Measurements from ENCODE around the gene LYZL6. TPM values are rescaled to one million over a fixed set of nuclear protein-coding genes. Genes with fewer than 3 reads are reported as not detected.

Gene LYZL6, protein sequence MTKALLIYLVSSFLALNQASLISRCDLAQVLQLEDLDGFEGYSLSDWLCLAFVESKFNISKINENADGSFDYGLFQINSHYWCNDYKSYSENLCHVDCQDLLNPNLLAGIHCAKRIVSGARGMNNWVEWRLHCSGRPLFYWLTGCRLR
- not detected in 5 replicates for total RNA-seq (2022; extraction: Qiagen RNA extraction; ENCODE audit: low read depth)

DNA sequence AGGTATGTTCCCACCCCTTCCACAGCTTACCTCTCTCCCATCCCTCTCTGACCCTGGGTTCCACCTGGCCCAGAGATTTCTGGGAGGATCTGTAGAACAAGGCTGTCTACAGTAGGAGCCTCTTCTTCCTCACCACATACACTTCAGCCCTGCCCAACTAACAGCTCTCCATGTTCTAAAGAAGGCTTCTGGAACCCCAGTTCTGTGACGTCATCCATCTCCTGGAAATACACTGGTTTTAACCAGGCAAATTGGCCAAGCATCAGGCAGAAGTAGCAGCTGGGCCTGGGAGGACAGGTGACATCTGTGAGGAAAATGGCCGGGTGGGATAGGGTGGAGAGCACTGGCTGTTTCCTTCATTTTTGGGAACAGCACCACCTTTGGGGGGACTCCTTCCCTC lies at the start of gene LYZL6:
Gene LYZL6 (minus strand): TSS at position 177 of the 400 bp plus-strand sequence. CDS start 4,357 bp downstream, outside the sequence.

DNA sequence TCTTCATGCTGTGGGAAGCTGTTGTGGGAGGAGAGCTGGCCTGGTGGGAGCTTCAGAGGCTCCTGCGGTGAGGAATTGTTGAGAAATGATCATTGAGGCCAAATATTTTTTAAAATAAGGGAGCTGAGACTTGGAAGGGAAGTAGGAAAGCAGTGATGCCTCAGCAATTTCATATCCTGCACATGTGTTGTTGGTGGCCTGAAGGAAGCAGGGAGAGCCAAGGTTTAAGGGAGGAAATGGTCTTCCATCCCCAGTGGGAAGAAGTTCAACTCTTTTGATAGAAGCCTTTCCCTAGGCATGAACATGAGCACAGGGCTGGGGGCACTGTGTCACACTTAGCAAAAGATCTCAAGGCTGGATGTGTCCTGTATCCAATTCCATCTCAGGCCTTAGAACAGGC lies 43.1 kb upstream of the LYZL6 start, which contains the start of gene CCL14:
Gene CCL14 (minus strand): TSS at position 87 of the 400 bp plus-strand sequence. CDS start 80 bp downstream, at position 7.

DNA sequence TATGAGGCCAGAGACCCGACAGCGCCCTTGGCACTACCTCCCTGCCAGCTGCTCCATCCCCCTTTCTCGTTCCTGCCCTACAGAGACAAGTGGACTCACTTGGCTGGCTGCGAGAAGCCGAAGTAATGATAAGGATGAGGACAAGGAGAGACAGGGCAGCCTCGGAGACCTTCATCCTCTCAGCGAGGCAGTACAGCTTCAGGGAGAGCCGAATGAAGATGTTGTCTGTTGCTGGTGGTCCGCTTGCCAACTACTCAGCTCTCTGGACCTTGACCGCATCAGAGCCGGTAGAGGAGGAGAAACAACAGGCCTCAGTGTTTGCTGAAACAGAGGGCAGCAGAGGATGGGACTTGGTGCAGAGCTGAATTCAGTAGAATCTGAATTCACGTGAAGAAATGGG lies 37.7 kb upstream of the LYZL6 start, which contains the start of gene CCL16:
Gene CCL16 (minus strand): TSS at position 252 of the 400 bp plus-strand sequence. CDS start 77 bp downstream, at position 175.

DNA sequence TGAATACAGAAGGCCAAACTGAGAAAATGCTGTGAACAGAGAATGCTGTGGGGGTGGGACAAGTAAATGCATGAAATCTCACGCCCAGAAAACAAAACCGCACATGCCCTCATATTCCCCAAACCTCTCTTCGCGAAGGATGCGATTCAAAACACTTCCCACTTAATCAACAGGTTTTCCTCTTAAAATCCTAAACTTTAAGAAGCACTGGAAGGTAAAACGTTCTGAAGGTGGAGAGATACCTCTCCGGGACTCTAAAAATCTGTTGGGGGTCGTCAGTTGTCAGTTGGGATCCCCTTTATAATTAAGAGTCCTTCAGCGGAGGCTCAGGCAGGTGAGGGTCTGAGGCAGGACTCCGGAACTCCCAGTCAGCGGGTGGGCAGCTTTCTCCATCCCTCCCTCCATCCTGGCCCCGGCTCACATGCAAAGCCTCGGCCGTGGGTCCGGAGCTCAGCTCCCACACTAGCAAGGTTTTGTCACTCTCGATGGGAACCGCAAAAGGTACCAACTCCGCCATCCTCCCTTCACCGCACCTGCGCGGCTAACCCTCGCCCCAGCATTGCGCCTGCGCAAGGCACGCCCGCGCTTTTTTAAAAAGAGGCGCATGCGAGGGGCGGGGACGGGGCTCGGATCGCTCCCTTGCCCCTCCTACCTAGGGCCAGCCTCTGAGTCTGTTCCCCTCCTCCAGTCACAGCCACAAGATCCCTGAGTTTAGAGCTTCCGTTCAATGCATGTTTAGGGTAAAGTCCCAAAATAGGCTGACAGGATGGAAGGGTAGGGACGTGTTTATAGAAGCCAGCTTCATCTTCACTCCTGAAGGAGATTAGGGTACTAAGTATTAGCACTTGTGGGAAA lies 13.1 kb downstream of the LYZL6 start, which contains the start of gene RDM1:
Gene RDM1 (minus strand): TSS at position 563 of the 855 bp plus-strand sequence. CDS start 46 bp downstream, at position 517.

Other genes starting within 250 kb of the LYZL6 start
- gene RASL10B, start 212.1 kb downstream of the LYZL6 start, total RNA-seq (2022; extraction: Qiagen RNA extraction; ENCODE audit: low read depth), result 0.09 to 0.38 TPM (median 0.15 TPM) in 4 of 5 replicates, not detected in the other
- gene GAS2L2, start 190.5 kb downstream of the LYZL6 start, total RNA-seq (2022; extraction: Qiagen RNA extraction; ENCODE audit: low read depth), result 0.07 to 0.12 TPM (median 0.09 TPM) in 3 of 5 replicates, not detected in the others
- 0.14 to 0.48 TPM (median 0.30 TPM) in 5 replicates for gene C17orf50, start 182.8 kb downstream of the LYZL6 start, total RNA-seq (2022; extraction: Qiagen RNA extraction; ENCODE audit: low read depth)
- gene MMP28, start 148.1 kb downstream of the LYZL6 start, total RNA-seq (2022; extraction: Qiagen RNA extraction; ENCODE audit: low read depth), result 5.5 to 10.2 TPM (median 8.6 TPM) in 5 replicates
- 204 to 217 TPM (median 207 TPM) in 5 replicates for gene TAF15, start 134.2 kb downstream of the LYZL6 start, total RNA-seq (2022; extraction: Qiagen RNA extraction; ENCODE audit: low read depth)
- not detected in 5 replicates for gene HEATR9, start 74.8 kb downstream of the LYZL6 start, total RNA-seq (2022; extraction: Qiagen RNA extraction; ENCODE audit: low read depth)
- 0.61 to 1.8 TPM (median 1.2 TPM) in 5 replicates for gene CCL5, start 63.4 kb downstream of the LYZL6 start, total RNA-seq (2022; extraction: Qiagen RNA extraction; ENCODE audit: low read depth)
- gene RDM1, start 12.9 kb downstream of the LYZL6 start, total RNA-seq (2022; extraction: Qiagen RNA extraction; ENCODE audit: low read depth), result 2.6 to 3.6 TPM (median 2.9 TPM) in 5 replicates
- gene CCL16, start 37.8 kb upstream of the LYZL6 start, total RNA-seq (2022; extraction: Qiagen RNA extraction; ENCODE audit: low read depth), result not detected in 5 replicates
- not detected in 5 replicates for gene CCL14, start 43.0 kb upstream of the LYZL6 start, total RNA-seq (2022; extraction: Qiagen RNA extraction; ENCODE audit: low read depth)
- not detected in 5 replicates for gene CCL15, start 57.8 kb upstream of the LYZL6 start, total RNA-seq (2022; extraction: Qiagen RNA extraction; ENCODE audit: low read depth)
- gene CCL23, start 74.3 kb upstream of the LYZL6 start, total RNA-seq (2022; extraction: Qiagen RNA extraction; ENCODE audit: low read depth), result not detected in 5 replicates
- 0.19 TPM in 1 of 5 replicates, not detected in the others for gene CCL18, start 120.6 kb upstream of the LYZL6 start, total RNA-seq (2022; extraction: Qiagen RNA extraction; ENCODE audit: low read depth)
- not detected in 5 replicates for gene CCL3, start 146.4 kb upstream of the LYZL6 start, total RNA-seq (2022; extraction: Qiagen RNA extraction; ENCODE audit: low read depth)
- gene CCL4, start 160.1 kb upstream of the LYZL6 start, total RNA-seq (2022; extraction: Qiagen RNA extraction; ENCODE audit: low read depth), result 0.15 TPM in 1 of 5 replicates, not detected in the others
- 2.4 to 3.3 TPM (median 3.0 TPM) in 5 replicates for gene TBC1D3B, start 232.9 kb upstream of the LYZL6 start, total RNA-seq (2022; extraction: Qiagen RNA extraction; ENCODE audit: low read depth)